ENCODE data around the gene CDKN1A.

DNA sequence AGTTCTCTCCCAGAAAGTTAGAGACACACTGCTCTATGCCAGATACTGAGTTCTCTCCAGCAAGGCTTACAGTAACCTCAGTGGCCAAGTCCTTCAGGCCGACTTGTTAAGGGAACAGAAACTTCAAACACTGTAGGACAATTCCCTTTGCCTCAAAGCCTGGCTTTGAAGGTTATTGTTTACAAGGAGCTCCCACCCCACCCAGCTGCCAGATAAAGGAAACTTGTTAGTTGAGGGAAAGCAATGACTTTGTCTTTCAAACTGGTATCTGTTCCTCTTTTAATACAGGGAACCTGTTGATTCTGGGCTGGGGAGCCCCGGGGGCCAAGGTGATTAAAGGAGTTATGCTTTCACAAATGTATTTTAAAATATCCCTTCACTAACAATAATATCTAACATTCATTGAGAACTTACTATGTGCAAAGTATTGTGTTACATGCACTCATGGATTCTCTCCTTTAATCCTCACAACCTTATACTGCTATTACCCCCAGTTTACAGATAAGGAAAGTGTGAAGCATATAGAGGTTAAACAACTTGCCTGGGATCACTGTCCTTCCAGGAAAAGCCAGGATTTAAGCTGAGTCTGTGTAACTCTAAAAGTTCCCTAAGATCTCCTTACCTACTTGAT, 27.6 kb upstream of the CDKN1A start:
- no peak for TF ChIP-seq L3MBTL2 (IDR thresholded peaks at IDR 0.05)
- no peak for TF ChIP-seq POLR2AphosphoS5 (IDR thresholded peaks at IDR 0.05; ENCODE audit: control insufficient read depth, insufficient read depth, low read depth, low read length)
- TF ChIP-seq POLR2AphosphoS2 (IDR thresholded peaks at IDR 0.05; ENCODE audit: low read length), result no peak
- TF ChIP-seq ZFP30 (CRISPR knock-in tag; IDR thresholded peaks at IDR 0.05; ENCODE audit: borderline replicate concordance), result no peak
- TF ChIP-seq EP300 (IDR thresholded peaks at IDR 0.05; ENCODE audit: low read length), result no peak
- no peak for TF ChIP-seq ZNF644 (tag; IDR thresholded peaks at IDR 0.05; ENCODE audit: low read depth)
- TF ChIP-seq TCF7 (IDR thresholded peaks at IDR 0.05; ENCODE audit: borderline replicate concordance), result no peak
- TF ChIP-seq, protein P1, sequence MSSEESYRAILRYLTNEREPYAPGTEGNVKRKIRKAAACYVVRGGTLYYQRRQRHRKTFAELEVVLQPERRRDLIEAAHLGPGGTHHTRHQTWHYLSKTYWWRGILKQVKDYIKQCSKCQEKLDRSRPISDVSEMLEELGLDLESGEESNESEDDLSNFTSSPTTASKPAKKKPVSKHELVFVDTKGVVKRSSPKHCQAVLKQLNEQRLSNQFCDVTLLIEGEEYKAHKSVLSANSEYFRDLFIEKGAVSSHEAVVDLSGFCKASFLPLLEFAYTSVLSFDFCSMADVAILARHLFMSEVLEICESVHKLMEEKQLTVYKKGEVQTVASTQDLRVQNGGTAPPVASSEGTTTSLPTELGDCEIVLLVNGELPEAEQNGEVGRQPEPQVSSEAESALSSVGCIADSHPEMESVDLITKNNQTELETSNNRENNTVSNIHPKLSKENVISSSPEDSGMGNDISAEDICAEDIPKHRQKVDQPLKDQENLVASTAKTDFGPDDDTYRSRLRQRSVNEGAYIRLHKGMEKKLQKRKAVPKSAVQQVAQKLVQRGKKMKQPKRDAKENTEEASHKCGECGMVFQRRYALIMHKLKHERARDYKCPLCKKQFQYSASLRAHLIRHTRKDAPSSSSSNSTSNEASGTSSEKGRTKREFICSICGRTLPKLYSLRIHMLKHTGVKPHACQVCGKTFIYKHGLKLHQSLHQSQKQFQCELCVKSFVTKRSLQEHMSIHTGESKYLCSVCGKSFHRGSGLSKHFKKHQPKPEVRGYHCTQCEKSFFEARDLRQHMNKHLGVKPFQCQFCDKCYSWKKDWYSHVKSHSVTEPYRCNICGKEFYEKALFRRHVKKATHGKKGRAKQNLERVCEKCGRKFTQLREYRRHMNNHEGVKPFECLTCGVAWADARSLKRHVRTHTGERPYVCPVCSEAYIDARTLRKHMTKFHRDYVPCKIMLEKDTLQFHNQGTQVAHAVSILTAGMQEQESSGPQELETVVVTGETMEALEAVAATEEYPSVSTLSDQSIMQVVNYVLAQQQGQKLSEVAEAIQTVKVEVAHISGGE (CRISPR knock-in tag; IDR thresholded peaks at IDR 0.05), result no peak

Data from K562 (cell line).